NCI-H2196 treated with DMSO at 0.1 percent for 48 hours (cell line): Measurements from ENCODE around the gene GALNT9.
A peak's percentile ranks its signal among the peaks of the same experiment; 100 is the strongest.

ENCODE experiments used
- DNase-seq: peaks from one replicate; lab custom pipeline; 2025; ENCODE audit not compliant: unreplicated experiment; lab: John Stamatoyannopoulos, UW

Gene GALNT9

DNA sequence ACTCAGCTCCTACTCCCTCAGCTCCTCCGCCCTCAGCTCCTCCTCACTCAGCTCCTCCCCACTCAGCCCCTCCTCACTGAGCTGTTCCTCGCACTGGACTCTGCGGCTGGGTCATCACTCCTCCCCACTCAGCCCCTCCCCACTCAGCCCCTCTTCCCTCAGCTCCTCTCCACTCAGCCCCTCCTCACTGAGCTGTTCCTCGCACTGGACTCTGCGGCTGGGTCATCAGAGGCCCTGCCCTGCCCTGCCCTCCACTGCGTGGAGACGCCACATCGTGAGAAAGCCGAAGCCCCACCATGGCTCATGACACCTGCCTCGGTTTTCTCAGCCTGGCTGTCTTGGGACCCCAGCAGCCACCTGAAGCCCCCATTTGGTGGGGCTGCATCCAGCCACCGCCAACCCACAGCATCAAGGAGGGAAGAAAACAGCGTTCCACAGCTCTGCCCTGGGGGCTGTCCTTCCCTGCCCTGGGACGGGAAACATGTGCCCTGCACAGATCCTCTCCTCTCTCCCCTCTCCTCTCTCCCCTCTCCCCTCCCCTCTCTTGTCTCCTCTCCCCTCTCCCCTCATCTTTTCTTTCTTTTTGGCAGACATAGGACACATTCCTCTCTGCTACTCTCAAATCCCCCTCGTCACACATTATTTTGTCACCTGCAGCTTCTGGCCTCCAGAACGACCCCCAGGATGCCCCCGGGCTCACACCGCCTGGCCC, 167.4 kb downstream of the GALNT9 start:
- no peak for DNase-seq

DNA sequence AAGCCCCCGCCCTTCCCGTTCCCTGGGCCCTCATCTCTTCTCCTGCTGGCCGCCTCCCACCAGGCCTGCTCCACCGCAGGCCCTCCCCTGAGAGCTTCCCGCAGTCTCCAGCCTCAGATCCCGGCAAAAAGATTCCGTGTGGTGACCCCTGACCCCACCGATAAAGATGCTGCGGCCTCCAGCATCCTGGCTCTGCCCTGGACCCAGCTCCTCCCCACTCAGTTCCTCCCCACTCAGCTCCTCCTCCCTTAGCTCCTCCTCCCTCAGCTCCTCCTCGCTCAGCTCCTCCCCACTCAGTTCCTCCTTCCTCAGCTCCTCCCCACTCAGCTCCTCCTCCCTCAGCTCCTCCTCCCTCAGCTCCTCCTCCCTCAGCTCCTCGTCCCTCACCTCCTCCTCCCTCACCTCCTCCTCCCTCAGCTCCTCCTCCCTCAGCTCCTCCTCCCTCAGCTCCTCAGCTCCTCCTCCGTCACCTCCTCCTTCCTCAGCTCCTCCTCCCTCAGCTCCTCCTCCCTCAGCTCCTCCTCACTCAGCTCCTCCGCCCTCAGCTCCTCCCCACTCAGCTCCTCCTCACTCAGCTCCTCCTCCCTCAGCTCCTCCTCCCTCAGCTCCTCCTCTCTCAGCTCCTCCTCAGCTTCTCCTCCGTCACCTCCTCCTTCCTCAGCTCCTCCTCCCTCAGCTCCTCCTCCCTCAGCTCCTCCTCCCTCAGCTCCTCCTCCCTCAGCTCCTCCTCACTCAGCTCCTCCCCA, 168.2 kb downstream of the GALNT9 start:
- peak; percentile 11 for DNase-seq

GRCh38 chr12:132160601-132161035, 168.8 kb downstream of the GALNT9 start:
- no peak for DNase-seq

- no peak for DNase-seq
Measured at GRCh38 chr12:132160016-132160415, 169.4 kb downstream of the GALNT9 start.

GRCh38 chr12:132159555-132160003, 169.8 kb downstream of the GALNT9 start:
- no peak for DNase-seq

GRCh38 chr12:132158677-132159554, 170.5 kb downstream of the GALNT9 start:
- no peak for DNase-seq

GRCh38 chr12:132157733-132158409, 171.5 kb downstream of the GALNT9 start:
- no peak for DNase-seq

DNA sequence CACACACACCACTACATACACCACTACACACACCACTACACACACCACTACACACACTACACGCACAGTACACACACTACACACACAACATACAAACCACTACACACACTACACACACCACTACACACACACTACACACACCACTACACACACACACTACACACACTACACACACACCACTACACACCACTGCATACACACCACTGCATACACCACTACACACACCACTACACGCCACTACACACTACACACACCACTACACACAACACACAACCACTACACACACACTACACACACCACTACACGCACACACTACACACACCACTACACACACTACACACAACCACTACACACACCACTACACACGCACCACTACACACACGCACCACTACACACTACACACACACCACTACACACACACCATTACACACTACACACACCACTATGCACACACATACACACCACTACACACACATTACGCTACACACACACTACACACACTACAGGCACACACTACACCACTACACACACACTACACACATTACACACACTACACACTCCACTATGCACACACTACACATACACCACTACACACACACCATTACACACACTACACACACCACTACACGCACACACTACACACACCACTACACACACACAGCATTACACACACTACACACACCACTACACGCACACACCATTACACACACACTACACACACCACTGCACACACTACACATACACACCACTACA, 172.6 kb downstream of the GALNT9 start:
- DNase-seq = no peak

GRCh38 chr12:132155771-132156572, 173.4 kb downstream of the GALNT9 start:
- DNase-seq = no peak

DNA sequence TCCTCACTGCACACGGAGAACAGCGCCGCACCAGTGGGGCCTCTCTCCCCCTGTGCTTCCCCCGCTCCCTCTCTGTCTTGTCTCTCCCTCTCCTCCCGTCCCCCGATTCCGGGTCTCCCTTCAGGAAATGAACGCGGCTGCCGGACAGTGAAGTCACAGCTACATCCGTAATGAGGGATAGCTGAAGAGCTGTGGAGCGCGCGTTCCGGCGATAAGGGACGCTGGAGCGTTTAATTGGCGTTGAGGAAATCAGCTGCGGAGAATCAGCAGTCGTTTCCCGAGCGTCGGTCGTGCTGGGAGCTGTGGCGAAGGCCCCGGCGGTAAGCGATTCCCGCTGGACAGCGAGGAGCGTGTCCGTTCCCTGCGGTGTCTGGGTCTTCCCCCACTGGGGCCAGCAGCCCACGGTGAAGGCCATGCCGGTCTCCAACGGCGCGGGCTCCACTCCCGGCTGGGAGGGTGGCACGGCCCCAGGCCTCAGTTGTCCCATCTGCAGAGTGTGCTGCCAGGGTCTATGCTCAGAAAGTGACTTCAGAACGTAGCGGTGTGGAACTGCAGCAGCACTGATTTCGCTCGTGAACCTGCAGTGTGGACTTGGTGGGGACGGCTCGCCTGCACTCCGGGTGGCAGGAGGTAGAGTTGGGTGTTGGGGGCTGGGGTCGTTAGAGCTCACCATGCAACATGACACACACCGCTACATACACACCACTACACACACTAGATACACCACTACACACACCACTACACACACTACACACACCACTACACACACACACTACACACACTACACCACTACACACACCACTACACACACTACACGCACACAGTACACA, 174.2 kb downstream of the GALNT9 start:
- no peak for DNase-seq

DNA sequence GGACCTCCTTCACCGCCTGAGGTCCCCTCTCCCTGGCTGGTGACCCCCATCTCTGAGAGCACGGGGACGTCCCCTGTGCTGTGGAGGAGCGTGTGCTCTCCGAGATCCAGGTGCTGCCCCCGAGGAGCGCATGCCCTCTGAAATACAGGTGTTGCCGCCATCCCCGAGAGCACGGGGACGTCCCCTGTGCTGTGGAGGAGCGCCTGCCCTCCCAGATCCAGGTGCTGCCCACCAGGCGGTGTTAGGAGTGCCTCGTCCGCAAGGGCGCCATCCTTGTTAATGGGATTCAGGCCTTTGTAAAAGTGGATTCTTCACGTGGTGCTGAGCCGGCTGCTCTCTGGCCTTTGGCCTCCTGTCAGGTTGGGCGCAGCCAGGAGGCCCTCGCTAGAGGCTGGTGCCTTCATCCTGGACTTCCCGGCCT, 175.0 kb downstream of the GALNT9 start:
- no peak for DNase-seq

DNA sequence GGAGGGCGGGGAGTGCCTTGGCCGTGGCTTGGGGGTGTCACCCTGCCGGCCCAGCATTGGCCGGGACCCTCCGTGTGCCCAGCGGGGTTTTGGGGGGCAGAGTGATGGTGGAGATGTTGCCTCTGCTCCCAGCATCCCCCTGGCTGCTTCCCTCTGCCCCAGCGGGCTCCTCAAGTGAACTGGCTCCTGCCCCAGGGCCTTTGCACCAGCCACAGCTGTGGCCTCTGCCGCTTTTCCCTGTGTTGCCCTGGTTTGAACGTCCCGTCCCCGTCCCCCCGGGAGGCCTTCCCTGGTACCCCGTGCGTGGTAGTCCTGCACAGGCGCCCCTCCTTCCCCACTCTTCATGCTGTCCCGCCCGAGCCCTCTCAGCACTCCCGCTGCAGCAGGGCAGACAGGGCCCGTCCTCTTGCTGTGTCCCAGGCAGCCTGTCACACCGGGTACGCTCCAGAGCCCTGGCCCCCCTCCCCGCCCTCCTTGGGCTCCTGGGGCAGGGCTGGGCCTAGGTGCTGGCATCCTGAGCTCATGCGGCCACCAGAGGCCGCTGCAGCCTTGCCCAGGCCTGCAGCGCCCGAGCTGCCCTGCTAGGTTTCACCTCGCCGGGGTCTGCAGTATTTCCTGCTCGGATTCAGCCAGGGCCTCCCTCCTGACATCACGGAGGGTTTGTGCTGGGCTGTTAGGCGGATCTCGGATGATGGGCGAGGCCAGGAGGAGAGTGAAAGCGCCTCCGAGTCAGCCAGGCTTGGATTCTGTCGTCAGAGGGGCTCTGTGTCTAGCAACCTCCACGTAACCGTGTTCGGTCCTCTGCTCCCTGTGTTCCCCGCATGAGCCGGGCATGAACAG, 175.7 kb downstream of the GALNT9 start:
- DNase-seq = peak; percentile 44

- no peak for DNase-seq
Measured at GRCh38 chr12:132152953-132153352, 176.4 kb downstream of the GALNT9 start.

- no peak for DNase-seq
Measured at GRCh38 chr12:132152411-132152821, 177.0 kb downstream of the GALNT9 start.

DNA sequence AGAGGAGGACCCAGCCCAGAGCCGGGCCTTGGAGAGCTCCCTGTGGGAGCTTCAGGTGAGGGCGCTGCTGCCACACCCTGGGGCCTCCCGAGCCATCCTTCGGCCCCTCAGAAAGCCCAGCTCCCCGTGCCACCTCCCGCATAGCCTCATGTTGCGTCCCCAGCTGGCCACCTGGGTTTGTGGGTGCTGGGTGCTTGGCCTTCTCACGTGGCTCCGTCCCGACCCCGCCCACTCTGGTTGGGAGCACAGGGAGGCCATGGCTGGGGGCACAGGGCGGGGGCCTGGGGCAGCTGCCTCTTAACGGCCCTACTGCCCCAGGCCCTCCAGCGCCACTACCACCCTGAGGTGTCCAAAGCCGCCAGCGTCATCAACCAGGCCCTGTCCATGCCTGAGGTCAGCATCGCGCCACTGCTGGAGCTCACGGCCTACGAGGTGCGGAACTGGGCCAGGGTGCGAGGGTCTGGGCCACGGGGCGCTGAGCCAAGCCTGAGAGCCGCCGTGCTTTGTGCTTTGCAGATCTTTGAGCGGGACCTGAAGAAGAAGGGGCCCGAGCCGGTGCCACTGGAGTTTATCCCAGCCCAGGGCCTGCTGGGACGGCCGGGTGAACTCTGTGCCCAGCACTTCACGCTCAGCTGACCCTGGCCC, 177.5 kb downstream of the GALNT9 start:
- DNase-seq = no peak

- DNase-seq = no peak
Measured at GRCh38 chr12:132151145-132151765, 178.1 kb downstream of the GALNT9 start.

DNA sequence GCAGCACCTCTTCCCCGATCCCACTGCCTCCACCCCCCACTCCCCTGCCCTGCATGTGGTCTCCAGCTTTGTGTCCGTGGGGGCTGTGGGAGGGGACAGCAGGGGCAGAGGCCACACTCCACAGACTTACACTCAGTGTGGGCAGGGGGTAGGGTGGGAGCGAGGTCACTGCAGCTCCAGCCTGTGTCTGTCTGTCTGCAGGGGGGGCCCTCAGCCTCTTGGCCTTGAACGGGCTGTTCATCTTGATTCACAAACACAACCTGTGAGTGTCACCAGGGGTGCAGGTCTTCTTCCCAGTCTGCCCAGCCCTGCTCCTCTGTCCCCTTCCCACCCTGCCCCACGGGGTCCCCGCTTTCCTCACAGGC, 178.6 kb downstream of the GALNT9 start:
- DNase-seq = no peak
